H1 (cell line): ENCODE data around the gene FAAH. TPM values are rescaled to one million over a fixed set of nuclear protein-coding genes. Genes with fewer than 3 reads are reported as not detected.

ENCODE experiments used
- GABPA ChIP-seq: IDR thresholded peaks from 2 replicates; pipeline ENCODE4 v1.6.1; 2011; ENCODE audit warnings: mild to moderate bottlenecking, low read length, moderate library complexity, borderline replicate concordance; ENCODE audit not compliant: insufficient read depth
- HDAC6 ChIP-seq: IDR thresholded peaks from one replicate; pipeline ENCODE4 v1.7.1; 2012; ENCODE audit warnings: low read depth, mild to moderate bottlenecking, inconsistent platforms, low read length, moderate library complexity
- KDM1A ChIP-seq: fragments of 200-600, 300-600 bp; sonication (generic); IDR thresholded peaks from 2 replicates; pipeline ENCODE4 v1.7.1; 2016; ENCODE audit warnings: mild to moderate bottlenecking, low read length, borderline replicate concordance
- KDM4A ChIP-seq: IDR thresholded peaks from one replicate; pipeline ENCODE4 v1.7.1; 2012; ENCODE audit warnings: low read depth, mild to moderate bottlenecking, moderate library complexity, low read length, inconsistent platforms; ENCODE audit not compliant: severe bottlenecking
- RBBP5 ChIP-seq: IDR thresholded peaks from 2 replicates; pipeline ENCODE4 v1.7.1; 2012; ENCODE audit warnings: low read depth, mild to moderate bottlenecking, inconsistent platforms, low read length, moderate library complexity, borderline replicate concordance
- TCF12 ChIP-seq: IDR thresholded peaks from 2 replicates; pipeline ENCODE4 v1.6.1; 2011; ENCODE audit warnings: low read depth, mild to moderate bottlenecking, low read length
- YY1 ChIP-seq: IDR thresholded peaks from 2 replicates; pipeline ENCODE4 v1.6.1; 2011; ENCODE audit warnings: low read depth, mild to moderate bottlenecking, low read length
- polyA plus RNA-seq, 7 experiments: library from polyadenylated mRNA; depleted of rRNA in 3 of 7; stranded (reverse) in 5 of 7; unstranded in 2 of 7; fragments of >200 nt in 5 of 7; fragments of 200-250 nt in 2 of 7; gene quantifications; 1 replicate in 5 of 7; 2 replicates in 1 of 7; 4 replicates in 1 of 7; pipeline versions ENCODE4 v1.2.1 to v1.2.3, GENCODE V29; 2011 to 2013; ENCODE audit warnings: missing spikeins in 2 of 7, mixed read lengths in 2 of 7
- total RNA-seq: library from RNA; stranded (reverse); fragmentation: NEBNext Ultra II Directional; extraction: Animal tissue kit (Norgen Biotek cat#: 25700); gene quantifications from 2 replicates; pipeline ENCODE4 v1.2.1, GENCODE V29; 2021

FAAH gene
- total and polyA plus RNA-seq, 2 of the 8 experiments (the other 6 are each of a cell fraction or from before 2014, with no cell fraction given): 41.2 to 47.3 TPM

- TF ChIP-seq KDM1A: no peak
- TF ChIP-seq HDAC6: no peak
- TF ChIP-seq TCF12: no peak
- no peak for TF ChIP-seq GABPA
- TF ChIP-seq RBBP5: no peak
- TF ChIP-seq YY1: no peak
- no peak for TF ChIP-seq KDM4A
Measured at GRCh38 chr1:46410156-46411009, 16.3 kb downstream of the FAAH start (continued).
